H1 (cell line): ENCODE data around the gene ATXN2. TPM values are rescaled to one million over a fixed set of nuclear protein-coding genes. Genes with fewer than 3 reads are reported as not detected.
A peak's percentile ranks its signal among the peaks of the same experiment; 100 is the strongest.

ENCODE experiments used
- CTCF ChIA-PET: fragments of 300-600 bp; sonication (Branson Sonifier 250); formaldehyde crosslinking; loops from one replicate; lab custom pipeline; 2021; ENCODE audit not compliant: partially characterized antibody; lab: Charles Lee
- POLR2A ChIA-PET: fragments of 300-600 bp; sonication (Branson Sonifier 250); formaldehyde crosslinking; loops from one replicate; lab custom pipeline; 2021; ENCODE audit warnings: inconsistent platforms; ENCODE audit not compliant: partially characterized antibody; lab: Charles Lee
- DNase-seq, 2 experiments: peaks; one replicate each; pipeline versions ENCODE4 v3.0.0 to v3.0.0-alpha.2; 2010 to 2022; ENCODE audit warnings: low spot score in 2 of 2, low read depth in 1 of 2, mixed read lengths in 1 of 2
- FAIRE-seq: peaks from 2 replicates; lab custom pipeline; 2011; peaks lifted over from hg19 to GRCh38; lab: Jason Lieb, UNC
- H2AFZ ChIP-seq: 2 replicates; pipeline ENCODE4 v1.8.1; 2012; ENCODE audit warnings: low read length, inconsistent platforms
- H2AK5ac ChIP-seq: 2 replicates; pipeline ENCODE4 v1.6.1; 2013; ENCODE audit warnings: low read depth, low read length
- H2BK120ac ChIP-seq: replicated peaks from 2 replicates; pipeline ENCODE3; 2013; ENCODE audit warnings: low read depth, low read length, inconsistent platforms
- H2BK12ac ChIP-seq: 2 replicates; pipeline ENCODE4 v1.6.1; 2013; ENCODE audit warnings: low read depth, low read length
- H2BK15ac ChIP-seq: 2 replicates; pipeline ENCODE4 v1.6.1; 2013; ENCODE audit warnings: low read length
- H2BK20ac ChIP-seq: 2 replicates; pipeline ENCODE4 v1.6.1; 2013; ENCODE audit warnings: low read length
- H2BK5ac ChIP-seq: 2 replicates; pipeline ENCODE4 v1.6.1; 2013; ENCODE audit warnings: low read depth, low read length
- H3K14ac ChIP-seq: 2 replicates; pipeline ENCODE4 v1.6.1; 2013; ENCODE audit warnings: inconsistent platforms; ENCODE audit not compliant: insufficient read length
- H3K18ac ChIP-seq: 2 replicates; pipeline ENCODE4 v1.6.1; 2013; ENCODE audit warnings: low read length; ENCODE audit errors: extremely low read depth
- H3K23ac ChIP-seq: 2 replicates; pipeline ENCODE4 v1.6.1; 2013; ENCODE audit warnings: inconsistent platforms; ENCODE audit not compliant: insufficient read length
- H3K23me2 ChIP-seq: 2 replicates; pipeline ENCODE4 v1.6.1; 2013; ENCODE audit warnings: low read depth, low read length
- H3K27ac ChIP-seq: 2 replicates; pipeline ENCODE4 v1.6.1; 2011; ENCODE audit warnings: low read depth, low read length, inconsistent platforms
- H3K27me3 ChIP-seq, 4 experiments: replicated peaks in 1 of 4; 1 replicate in 1 of 4; 2 replicates in 3 of 4; pipeline versions ENCODE4 v1.6.1 to v1.8.1; 2011 to 2013; ENCODE audit warnings: low read length in 3 of 4, mild to moderate bottlenecking in 3 of 4, inconsistent platforms in 2 of 4, mixed read lengths in 2 of 4, moderate library complexity in 1 of 4; ENCODE audit not compliant: control insufficient read depth in 3 of 4, insufficient read depth in 3 of 4; ENCODE audit errors: extremely low read depth in 1 of 4
- H3K36me3 ChIP-seq, 4 experiments: 2 replicates each; pipeline versions ENCODE4 v1.6.1 to v1.8.1; 2011 to 2013; ENCODE audit warnings: mild to moderate bottlenecking in 4 of 4, low read length in 3 of 4, moderate library complexity in 2 of 4, control low read depth in 1 of 4, inconsistent platforms in 1 of 4; ENCODE audit not compliant: insufficient read depth in 4 of 4, control insufficient read depth in 2 of 4
- H3K4ac ChIP-seq: replicated peaks from 2 replicates; pipeline ENCODE3; 2013; ENCODE audit warnings: low read length, low read depth, mixed read lengths, inconsistent platforms; ENCODE audit not compliant: insufficient read length
- H3K4me1 ChIP-seq, 4 experiments: replicated peaks in 1 of 4; 1 replicate in 1 of 4; 2 replicates in 3 of 4; pipeline versions ENCODE4 v1.6.1 to v1.8.1; 2011 to 2013; ENCODE audit warnings: low read length in 3 of 4, inconsistent platforms in 2 of 4, mixed read lengths in 1 of 4; ENCODE audit not compliant: insufficient read depth in 4 of 4, control insufficient read depth in 3 of 4
- H3K4me2 ChIP-seq, 2 experiments: 2 replicates each; pipeline versions ENCODE4 v1.6.1 to v1.8.1; 2011 to 2013; ENCODE audit warnings: low read depth in 2 of 2, low read length in 2 of 2, control low read depth in 1 of 2, inconsistent platforms in 1 of 2, mild to moderate bottlenecking in 1 of 2; ENCODE audit not compliant: insufficient read depth in 1 of 2
- H3K4me3 ChIP-seq, 4 experiments: fragments of 200-600, 300-600 bp in 1 of 4; sonication (generic), shearing (Covaris generic), sonication (Bioruptor Twin) in 1 of 4; 2 replicates each; pipeline versions ENCODE4 v1.5.1 to v1.8.1; 2011 to 2016; ENCODE audit warnings: low read length in 4 of 4, low read depth in 3 of 4, control low read depth in 2 of 4, inconsistent platforms in 2 of 4, mild to moderate bottlenecking in 2 of 4, mixed read lengths in 1 of 4, moderate library complexity in 1 of 4; ENCODE audit not compliant: insufficient read depth in 2 of 4; ENCODE audit errors: extremely low read depth in 1 of 4
- H3K56ac ChIP-seq: replicated peaks from 2 replicates; pipeline ENCODE3; 2013; ENCODE audit warnings: low read depth, mild to moderate bottlenecking, mixed read lengths, low read length, inconsistent platforms; ENCODE audit not compliant: insufficient read length
- H3K79me1 ChIP-seq: 2 replicates; pipeline ENCODE4 v1.6.1; 2013; ENCODE audit warnings: low read depth, low read length, control low read depth
- H3K79me2 ChIP-seq, 2 experiments: 2 replicates each; pipeline versions ENCODE4 v1.6.1 to v1.8.1; 2012 to 2013; ENCODE audit warnings: low read length in 2 of 2, mild to moderate bottlenecking in 2 of 2, inconsistent platforms in 1 of 2; ENCODE audit not compliant: insufficient read depth in 2 of 2, control insufficient read depth in 1 of 2
- H3K9ac ChIP-seq, 4 experiments: replicated peaks in 1 of 4; 1 replicate in 1 of 4; 2 replicates in 3 of 4; pipeline versions ENCODE4 v1.6.1 to v1.8.1; 2011 to 2013; ENCODE audit warnings: low read depth in 3 of 4, low read length in 3 of 4, control low read depth in 2 of 4, mild to moderate bottlenecking in 2 of 4, moderate library complexity in 2 of 4, inconsistent platforms in 1 of 4; ENCODE audit errors: extremely low read depth in 1 of 4
- H3K9me3 ChIP-seq, 2 experiments: 2 replicates each; pipeline versions ENCODE4 v1.6.1 to v1.8.1; 2012 to 2013; ENCODE audit warnings: mild to moderate bottlenecking in 2 of 2, moderate library complexity in 2 of 2, control low read depth in 1 of 2, inconsistent platforms in 1 of 2, low read depth in 1 of 2, low read length in 1 of 2, mixed read lengths in 1 of 2; ENCODE audit not compliant: insufficient read depth in 2 of 2
- H4K20me1 ChIP-seq, 2 experiments: replicated peaks in 1 of 2; 2 replicates each; pipeline versions ENCODE3 to v1.8.1; 2011 to 2013; ENCODE audit warnings: inconsistent platforms in 2 of 2, low read length in 2 of 2, mild to moderate bottlenecking in 1 of 2; ENCODE audit not compliant: insufficient read depth in 2 of 2, control insufficient read depth in 1 of 2
- H4K5ac ChIP-seq: 2 replicates; pipeline ENCODE4 v1.6.1; 2013; ENCODE audit warnings: low read length, low read depth, mixed read lengths, inconsistent platforms; ENCODE audit not compliant: insufficient read length
- H4K8ac ChIP-seq: 2 replicates; pipeline ENCODE4 v1.8.0; 2013; ENCODE audit warnings: mild to moderate bottlenecking, moderate library complexity, low read length, inconsistent platforms; ENCODE audit not compliant: insufficient read depth; ENCODE audit errors: extremely low read depth
- H4K91ac ChIP-seq: replicated peaks from 2 replicates; pipeline ENCODE3; 2013; ENCODE audit warnings: low read length, mixed read lengths, inconsistent platforms; ENCODE audit not compliant: insufficient read length
- ATF2 ChIP-seq: IDR thresholded peaks from 2 replicates; pipeline ENCODE4 v1.6.1; 2012; ENCODE audit warnings: low read length, inconsistent platforms
- EZH2 ChIP-seq: fragments of 200-600 bp; sonication (generic); IDR thresholded peaks from 2 replicates; pipeline ENCODE4 v1.7.1; 2012; ENCODE audit warnings: low read depth, mild to moderate bottlenecking, moderate library complexity, low read length, inconsistent platforms; ENCODE audit not compliant: severe bottlenecking
- JUN ChIP-seq: IDR thresholded peaks from 2 replicates; pipeline ENCODE4 v1.6.1; 2011; ENCODE audit warnings: low read depth, mild to moderate bottlenecking, improper control_type of control experiment, low read length
- KDM5A ChIP-seq: fragments of 200-600 bp; IDR thresholded peaks from 2 replicates; pipeline ENCODE4 v1.7.1; 2012; ENCODE audit warnings: mild to moderate bottlenecking, low read length, inconsistent platforms, mixed read lengths
- NANOG ChIP-seq: IDR thresholded peaks from 2 replicates; pipeline ENCODE4 v1.6.1; 2011; ENCODE audit warnings: low read length, low read depth, mild to moderate bottlenecking, inconsistent platforms; ENCODE audit not compliant: insufficient read depth, poor library complexity, severe bottlenecking
- NRF1 ChIP-seq: IDR thresholded peaks from 2 replicates; pipeline ENCODE4 v1.6.1; 2011; ENCODE audit warnings: mild to moderate bottlenecking, low read depth, low read length, improper control_type of control experiment
- PHF8 ChIP-seq: fragments of 200-600 bp; sonication (generic); conservative IDR thresholded peaks from 2 replicates; pipeline ENCODE4 v1.7.1; 2012; ENCODE audit warnings: low read depth, mild to moderate bottlenecking, inconsistent platforms, low read length, moderate library complexity
- SAP30 ChIP-seq: fragments of 300-600 bp; sonication (generic); IDR thresholded peaks from 2 replicates; pipeline ENCODE4 v1.7.1; 2012; ENCODE audit warnings: low read length, moderate library complexity, mild to moderate bottlenecking, inconsistent platforms; ENCODE audit not compliant: insufficient read depth, insufficient replicate concordance
- SIRT6 ChIP-seq: IDR thresholded peaks from one replicate; pipeline ENCODE4 v1.7.1; 2012; ENCODE audit warnings: low read length, inconsistent platforms
- SUZ12 ChIP-seq: fragments of 200-600 bp; sonication (generic); IDR thresholded peaks from 2 replicates; pipeline ENCODE4 v1.6.1; 2012; ENCODE audit warnings: mild to moderate bottlenecking, inconsistent platforms, low read length, moderate library complexity, mixed read lengths
- TAF1 ChIP-seq: IDR thresholded peaks from 2 replicates; pipeline ENCODE4 v1.6.1; 2011; ENCODE audit warnings: mild to moderate bottlenecking, low read depth, low read length
- YY1 ChIP-seq: IDR thresholded peaks from 2 replicates; pipeline ENCODE4 v1.6.1; 2011; ENCODE audit warnings: low read depth, mild to moderate bottlenecking, low read length
- WGBS, 2 experiments: shearing (Covaris generic) in 1 of 2; methylation state at CpG; one replicate each; pipeline versions ENCODE4 v1.1.6 to v1.1.7; 2013 to 2015; ENCODE audit warnings: low lambda C conversion rate in 2 of 2, mixed read lengths in 2 of 2, inconsistent platforms in 1 of 2, low coverage in 1 of 2, missing lambda C conversion rate in 1 of 2; ENCODE audit not compliant: insufficient replicate concordance in 2 of 2, insufficient coverage in 1 of 2, insufficient read length in 1 of 2; ENCODE audit errors: extremely low coverage in 1 of 2, missing lambda C conversion rate in 1 of 2; 5-methylcytosine and 5-hydroxymethylcytosine counted together
- polyA plus RNA-seq, 7 experiments: library from polyadenylated mRNA; depleted of rRNA in 3 of 7; stranded (reverse) in 5 of 7; unstranded in 2 of 7; fragments of >200 nt in 5 of 7; fragments of 200-250 nt in 2 of 7; gene quantifications; 1 replicate in 5 of 7; 2 replicates in 1 of 7; 4 replicates in 1 of 7; pipeline versions ENCODE4 v1.2.1 to v1.2.3, GENCODE V29; 2011 to 2013; ENCODE audit warnings: missing spikeins in 2 of 7, mixed read lengths in 2 of 7
- total RNA-seq: library from RNA; stranded (reverse); fragmentation: NEBNext Ultra II Directional; extraction: Animal tissue kit (Norgen Biotek cat#: 25700); gene quantifications from 2 replicates; pipeline ENCODE4 v1.2.1, GENCODE V29; 2021

Gene ATXN2
- total and polyA plus RNA-seq, 2 of the 8 experiments (the other 6 are each of a cell fraction or from before 2014, with no cell fraction given), result 46.6 to 80.7 TPM

DNA sequence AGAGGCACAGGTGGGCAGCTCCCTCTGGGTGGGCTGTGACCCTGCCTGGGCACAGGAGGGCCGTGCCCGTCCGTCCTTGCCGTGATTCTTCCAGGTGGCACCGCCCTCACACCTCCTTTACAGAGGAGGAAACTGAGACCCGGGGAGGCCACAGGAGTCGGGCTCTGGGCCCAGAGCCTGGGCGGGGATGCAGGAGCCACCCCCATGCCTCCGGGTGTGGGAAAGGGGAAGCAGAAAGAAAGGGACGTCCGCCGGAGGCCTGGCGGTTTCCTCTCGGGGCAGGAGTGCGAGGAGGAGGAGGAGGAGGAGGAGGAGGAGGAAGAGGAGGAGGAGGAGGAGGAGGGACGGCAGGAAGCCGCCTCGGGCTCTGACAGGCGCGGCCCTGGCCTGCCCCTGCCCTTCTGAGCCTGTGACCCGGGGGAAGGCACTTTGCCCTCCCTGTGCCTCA is 170.4 kb downstream of the ATXN2 start:
- no peak overlapping the region for H3K14ac ChIP-seq
- H4K8ac ChIP-seq, result peak overlapping the region; percentile 57; the same call in 1 of the 2 replicates
- FAIRE-seq, result no peak
- H3K27me3 ChIP-seq, result no peaks in the 10 kb centered on the region; a peak in 1 of 7 replicates
- POLR2A ChIA-PET, result interaction anchor here (0.8 to 4.9 kb wide), 7 partner anchors 10 to 31 kb away, joined by 3 to 29 read pairs (median 6); no protein-coding TSS in a partner anchor
- no peak overlapping the region for H2BK5ac ChIP-seq
- peaks cover 4 to 75% of the 10 kb centered on the region in 2 experiments; a peak in 3 of 4 replicates for H3K79me2 ChIP-seq
- no peak overlapping the region for H2AK5ac ChIP-seq
- H3K36me3 ChIP-seq, result no peaks in the 10 kb centered on the region
- no peak overlapping the region for H3K56ac ChIP-seq
- CTCF ChIA-PET, result interaction anchor here (0.6 to 11.1 kb wide), 7 partner anchors 16 to 33 kb away, joined by 3 to 189 read pairs (median 3); no protein-coding TSS in a partner anchor
- H2BK20ac ChIP-seq, result no peak overlapping the region
- H3K4me3 ChIP-seq, result no peak overlapping the region
- peaks cover 4 to 11% of the 10 kb centered on the region in 2 experiments for H4K20me1 ChIP-seq
- no peak overlapping the region for H3K9ac ChIP-seq
- H3K4me1 ChIP-seq, result peaks cover 4 to 33% (median 20%) of the 10 kb centered on the region in 4 experiments
- H2AFZ ChIP-seq, result no peak overlapping the region
- H4K5ac ChIP-seq, result no peak overlapping the region
- no peak overlapping the region for H3K27ac ChIP-seq
- no peak overlapping the region for H2BK15ac ChIP-seq
- 95% methylated on average over 6 of the region's 21 CpGs; no CpG with 5 or more reads in 1 of the 2 experiments for WGBS, 2 experiments
- H2BK120ac ChIP-seq, result no peak overlapping the region
- no peak overlapping the region for H3K23ac ChIP-seq
- no peaks in the 10 kb centered on the region for H3K9me3 ChIP-seq
- peaks cover 15% of the 10 kb centered on the region for H3K79me1 ChIP-seq
- no peak overlapping the region for H3K4me2 ChIP-seq
- no peak for DNase-seq
- no peak overlapping the region for H3K18ac ChIP-seq
- H4K91ac ChIP-seq, result no peak overlapping the region
- no peaks in the 10 kb centered on the region for H3K23me2 ChIP-seq
- no peak overlapping the region for H2BK12ac ChIP-seq
- H3K4ac ChIP-seq, result no peak overlapping the region
- TF ChIP-seq EZH2 (no peak), ATF2 (no peak), KDM5A (no peak), NANOG (no peak), SUZ12 (no peak), SIRT6 (no peak), NRF1 (no peak), PHF8 (no peak), TAF1 (no peak), YY1 (no peak), JUN (no peak), SAP30 (no peak)
